Left hindlimb (tissue), 1 donor: Measurements from ENCODE around the gene AK4.
A peak's percentile ranks its signal among the peaks of the same experiment; 100 is the strongest.

Source experiments
- DNase-seq: peaks from one replicate; pipeline ENCODE4 v3.0.0-alpha.2; 2018

Gene AK4

GRCh38 chr1:65253800-65254319 lies 105.9 kb downstream of the AK4 start:
- no peak for DNase-seq

GRCh38 chr1:65254320-65255034 lies 106.5 kb downstream of the AK4 start:
- DNase-seq, result peak; percentile 70

DNA sequence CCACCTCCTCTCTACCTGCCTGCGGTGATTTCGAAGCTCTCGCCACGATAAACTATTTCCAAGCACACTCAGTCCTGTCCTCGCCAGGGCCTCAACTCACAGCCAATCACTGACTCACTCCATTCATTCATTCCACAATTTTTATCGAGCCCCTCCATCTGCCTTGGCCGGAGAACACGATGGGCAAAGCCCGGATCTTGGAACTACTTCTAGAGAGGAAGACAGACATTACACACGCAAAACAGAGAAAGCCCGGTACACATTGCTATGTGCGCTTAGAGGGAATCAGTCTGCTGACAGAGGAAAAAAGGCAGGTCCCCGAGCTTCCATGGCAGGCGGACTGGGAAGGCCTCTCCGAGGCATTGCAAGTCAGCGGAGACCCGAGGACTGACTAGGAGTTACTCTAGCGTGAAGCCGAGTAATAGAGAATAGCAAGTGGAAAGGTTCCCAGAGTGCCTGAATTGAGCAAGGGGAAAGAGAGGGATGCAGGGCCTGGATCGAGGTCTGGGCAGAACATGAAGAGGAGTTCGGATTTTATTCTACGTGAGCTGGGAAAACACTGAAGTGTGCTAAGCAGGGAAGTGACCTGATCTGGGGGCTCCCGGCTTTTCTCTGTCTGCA lies 107.1 kb downstream of the AK4 start:
- no peak for DNase-seq

- DNase-seq, result no peak
These were observed 107.7 kb downstream of the AK4 start for GRCh38 chr1:65255656-65256050.

- no peak for DNase-seq
These were observed 109.1 kb downstream of the AK4 start for GRCh38 chr1:65256860-65257708.

DNA sequence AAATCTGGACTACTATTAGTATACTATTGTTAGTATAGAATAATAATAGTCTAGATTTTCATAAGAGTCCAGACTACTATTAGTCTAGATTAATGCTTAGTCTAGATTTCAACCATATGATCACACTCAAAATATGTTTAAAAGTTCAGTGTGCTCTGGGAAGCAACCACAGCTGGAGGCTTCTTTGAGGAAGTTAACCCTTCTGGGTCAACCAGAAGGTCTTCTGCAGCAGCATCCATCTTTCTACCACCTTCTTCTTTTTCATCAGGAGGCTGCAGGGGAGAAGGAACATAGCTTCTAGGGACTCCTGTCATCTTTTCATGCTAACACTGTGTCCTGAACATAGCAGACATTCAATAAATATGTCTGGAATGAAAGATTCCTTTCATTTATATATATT lies 110.1 kb downstream of the AK4 start:
- DNase-seq, result no peak

GRCh38 chr1:65259816-65260215 lies 111.8 kb downstream of the AK4 start:
- no peak for DNase-seq

- DNase-seq, result no peak
These were observed 113.0 kb downstream of the AK4 start for GRCh38 chr1:65260851-65261473.

- DNase-seq, result no peak
These were observed 115.3 kb downstream of the AK4 start for GRCh38 chr1:65263286-65263685.

DNA sequence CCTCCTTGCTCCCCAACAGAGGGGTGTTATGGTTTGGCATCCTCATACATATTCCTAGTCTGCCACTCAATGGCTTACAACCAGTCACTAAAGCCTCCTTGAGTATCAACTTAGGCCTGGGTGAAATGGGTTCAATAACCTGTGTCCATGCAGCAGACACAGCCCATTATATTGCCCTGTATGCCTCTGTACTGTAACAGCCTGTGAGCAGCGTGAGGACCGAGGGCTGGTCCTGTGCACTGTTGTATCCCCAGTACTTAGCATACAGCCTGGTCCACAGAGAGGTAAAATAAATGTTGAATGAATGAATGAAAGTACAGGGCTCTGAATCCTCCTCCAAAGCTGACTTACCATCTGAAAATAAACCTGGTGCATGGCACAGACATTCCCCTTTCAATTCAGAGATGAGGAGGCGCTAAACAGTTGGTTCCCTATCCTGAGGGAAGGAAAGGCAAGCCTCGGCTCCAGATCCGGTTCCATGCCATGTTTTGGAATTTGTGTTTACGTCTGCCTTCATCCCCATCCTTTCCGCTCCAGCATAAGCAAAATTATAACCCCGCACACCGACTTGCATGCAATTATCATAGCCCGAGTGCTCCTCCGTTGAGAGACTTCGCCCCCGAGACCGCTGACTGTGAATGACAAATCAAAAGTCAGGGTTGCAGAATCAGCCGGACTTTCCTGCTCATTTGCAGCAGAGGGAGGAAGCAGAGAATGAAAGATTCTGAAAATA lies 116.4 kb downstream of the AK4 start:
- DNase-seq, result no peak

- DNase-seq, result no peak
These were observed 117.3 kb downstream of the AK4 start for GRCh38 chr1:65265296-65265650.

DNA sequence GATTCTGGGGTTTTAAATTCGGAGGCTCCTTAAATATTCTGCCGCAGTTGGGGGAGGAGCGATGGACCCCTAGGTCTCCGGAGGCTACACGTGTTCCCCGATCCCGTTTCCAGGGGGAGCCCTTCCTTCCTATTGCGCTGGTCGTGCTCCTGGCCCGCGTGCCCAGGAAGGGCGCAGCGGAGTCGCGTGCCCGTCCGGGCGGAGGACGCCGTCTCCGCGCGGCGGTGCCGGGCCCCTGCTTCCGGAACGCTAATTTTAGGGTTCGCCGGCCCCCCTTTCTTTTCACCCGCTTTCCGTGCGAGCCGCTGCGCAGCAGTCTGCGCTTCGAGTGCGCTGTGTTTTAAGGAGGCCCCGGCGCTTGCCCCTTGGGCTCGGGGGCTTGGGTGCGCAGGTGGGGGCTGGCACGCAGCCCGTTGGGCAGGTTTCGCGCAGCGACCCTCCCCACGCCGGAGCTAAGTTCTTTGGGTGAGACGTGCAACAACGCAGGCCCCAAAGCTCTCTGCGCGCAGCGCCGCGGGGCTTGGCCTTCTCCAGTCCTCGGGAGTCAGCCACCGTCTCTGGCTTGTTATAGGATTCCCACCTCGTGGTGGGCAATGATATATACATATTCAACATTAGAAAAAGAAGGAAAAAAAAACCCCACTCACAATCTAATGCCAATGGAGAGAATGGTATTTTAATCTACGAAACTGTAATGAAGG lies 117.8 kb downstream of the AK4 start:
- DNase-seq, result peak; percentile 36

- DNase-seq, result no peak
These were observed 118.5 kb downstream of the AK4 start for GRCh38 chr1:65266476-65266875.

DNA sequence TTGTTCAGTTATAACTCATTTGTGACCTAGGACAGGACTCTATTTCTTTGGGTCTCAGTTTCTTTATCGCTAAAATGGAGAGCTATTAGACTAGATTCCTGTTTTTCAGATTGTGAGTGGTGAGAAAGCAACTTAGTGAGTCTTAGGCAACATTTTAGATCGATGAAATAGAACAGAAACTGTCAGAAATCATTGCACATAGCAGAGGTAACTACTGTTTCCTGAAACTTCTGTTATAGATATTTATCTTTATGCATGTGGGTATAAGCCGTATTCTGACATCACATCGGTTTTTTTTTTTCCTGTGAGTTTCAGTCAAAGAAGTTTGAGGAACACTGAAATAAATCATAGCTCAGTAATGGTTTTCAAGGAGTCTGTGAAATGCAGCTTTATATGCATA lies 119.3 kb downstream of the AK4 start:
- DNase-seq, result no peak

DNA sequence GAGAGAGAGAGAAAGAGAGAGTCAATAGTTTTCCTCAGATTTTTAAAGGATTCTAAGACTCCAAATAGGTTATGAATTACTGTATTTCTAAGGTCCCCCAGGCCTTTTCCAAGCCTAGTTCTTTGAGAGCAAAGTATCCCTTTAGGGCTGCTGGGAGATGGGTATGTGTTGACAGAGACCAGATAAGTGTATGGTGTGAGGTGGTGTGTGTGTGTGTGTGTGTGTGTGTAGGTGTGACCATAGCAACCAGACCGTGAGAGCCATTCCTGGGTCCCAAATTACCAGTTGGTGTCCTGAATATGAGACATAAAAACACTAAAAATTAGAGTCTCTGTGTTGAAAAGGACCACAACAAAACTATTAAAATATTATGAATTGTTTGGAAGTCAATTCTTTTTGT lies 119.7 kb downstream of the AK4 start:
- DNase-seq, result no peak

DNA sequence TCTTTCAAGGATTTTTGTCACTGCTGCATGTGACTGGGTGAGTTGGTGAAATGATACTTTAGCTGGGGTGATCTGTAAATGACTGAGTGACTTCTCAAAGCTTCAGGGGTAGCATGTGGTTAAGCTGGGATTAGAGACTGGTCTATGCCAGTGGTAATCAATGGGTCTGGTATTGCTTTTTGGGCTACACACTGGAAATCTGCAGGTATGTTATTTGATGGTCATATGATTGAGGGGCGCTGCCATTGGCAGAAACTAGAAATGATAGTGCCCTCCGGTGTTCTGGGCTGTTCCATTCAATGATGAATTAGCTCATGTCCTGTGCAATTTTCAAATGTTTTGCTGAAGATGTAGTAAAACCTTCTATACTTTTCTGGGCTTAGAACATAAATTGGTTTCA lies 121.6 kb downstream of the AK4 start:
- DNase-seq, result no peak

- DNase-seq, result no peak
These were observed 128.4 kb downstream of the AK4 start for GRCh38 chr1:65276197-65276939.

DNA sequence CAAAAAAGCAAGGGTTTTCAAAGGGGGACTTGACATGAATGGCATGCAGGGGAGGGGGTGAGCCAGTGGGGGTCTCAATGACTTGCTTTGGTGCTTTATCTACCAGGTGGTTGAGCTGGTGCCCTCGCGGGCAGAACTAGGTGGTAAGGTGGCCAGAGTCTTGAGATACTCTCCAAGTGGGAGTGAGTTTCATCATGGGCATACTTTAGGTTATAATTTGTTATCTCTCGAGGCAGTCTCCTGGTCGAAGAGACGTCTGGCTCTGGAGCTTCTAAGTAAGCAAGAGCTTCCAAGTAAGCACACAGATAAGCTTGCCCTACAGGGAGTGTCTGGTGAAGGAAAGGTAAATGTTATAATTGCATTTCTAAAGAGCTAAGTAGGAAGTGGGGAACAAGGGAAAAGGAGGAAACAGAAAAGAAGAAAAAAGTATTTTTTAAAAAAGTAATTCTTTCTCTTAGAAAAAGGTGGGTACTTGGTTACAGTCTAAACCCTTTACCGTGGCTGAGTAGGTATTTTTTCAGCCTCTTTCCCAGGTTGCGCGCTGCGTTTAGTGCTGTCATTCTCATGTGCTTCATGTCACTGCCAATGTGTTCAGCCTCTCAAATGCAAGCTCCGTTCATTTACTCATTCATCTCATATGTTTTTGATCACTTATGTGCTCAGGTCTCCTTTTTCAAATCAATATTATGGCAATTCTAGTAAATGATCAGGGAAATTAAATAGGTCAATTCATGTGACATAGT lies 129.8 kb downstream of the AK4 start:
- DNase-seq, result no peak

DNA sequence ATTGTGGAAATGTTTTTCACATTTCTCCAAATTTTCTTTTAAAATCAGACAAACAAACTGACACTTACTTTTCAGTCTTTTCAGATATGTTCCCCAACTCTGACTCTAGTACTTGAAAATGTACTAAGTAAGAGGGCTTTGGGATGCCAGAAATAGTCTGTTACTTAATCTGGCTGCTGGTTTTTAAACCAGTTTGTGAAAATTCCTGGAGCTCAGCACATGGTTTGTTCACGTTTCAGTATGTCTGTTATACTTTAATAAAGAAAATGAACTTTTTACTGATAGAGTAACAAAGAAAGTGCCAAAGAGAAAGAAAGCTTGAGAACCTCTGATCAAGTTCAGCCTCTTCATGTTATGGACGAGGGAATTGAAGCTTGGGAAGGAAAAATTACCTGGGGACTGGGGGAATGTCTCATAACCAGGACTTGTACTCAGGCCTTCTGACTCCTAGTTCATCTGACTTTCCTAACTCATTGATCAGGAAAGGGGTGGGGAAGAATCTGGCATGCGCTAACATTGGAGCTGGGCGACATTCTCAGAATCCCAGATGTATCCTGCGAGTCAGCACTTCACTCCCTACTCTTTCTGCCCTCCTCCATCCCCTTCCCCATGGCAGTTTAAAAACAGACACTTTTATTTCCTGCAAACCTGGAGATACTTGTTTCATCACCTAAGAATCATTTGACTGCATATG lies 130.5 kb downstream of the AK4 start:
- DNase-seq, result no peak
